GM12892 (cell line): ENCODE data around the gene ADGRG6.

Source experiments
- POLR2A ChIP-seq: IDR thresholded peaks from 2 replicates; pipeline ENCODE4 v1.6.1; 2011; ENCODE audit warnings: low read depth, low read length, control low read depth
- POLR2AphosphoS5 ChIP-seq: IDR thresholded peaks from 2 replicates; pipeline ENCODE4 v1.6.1; 2011; ENCODE audit warnings: low read depth, low read length, control low read depth
- TAF1 ChIP-seq: IDR thresholded peaks from 2 replicates; pipeline ENCODE4 v1.6.1; 2011; ENCODE audit warnings: low read depth, mild to moderate bottlenecking, control low read depth, low read length, borderline replicate concordance

DNA sequence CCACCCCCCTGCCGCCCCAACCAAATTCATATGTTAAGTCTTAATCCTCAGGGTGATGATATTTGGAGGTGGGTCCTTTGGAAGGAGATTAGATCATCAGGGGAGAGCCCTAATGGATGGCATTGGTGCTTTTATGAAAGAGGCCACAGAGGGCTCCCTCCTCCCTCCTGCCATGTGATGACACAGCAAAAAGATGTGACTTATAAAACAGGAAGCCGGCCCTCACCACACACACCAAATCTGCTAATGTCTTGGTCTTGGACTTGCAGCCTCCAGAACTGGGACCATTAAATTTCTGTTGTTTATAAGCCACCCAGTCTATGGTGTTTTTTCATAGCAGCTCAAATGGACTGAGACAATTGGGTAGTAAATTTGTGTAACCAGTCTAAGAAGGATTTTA, 176.3 kb downstream of the ADGRG6 start:
- TF ChIP-seq POLR2A (no peak), TAF1 (no peak), POLR2AphosphoS5 (no peak)
